T-helper 17 cell (primary cell): ENCODE measurements around the gene GPC6. TPM values are rescaled to one million over a fixed set of nuclear protein-coding genes. Genes with fewer than 3 reads are reported as not detected.

Experiments used
- ATAC-seq: fragments of 150-1000 bp; cut with Tn5 transposase; 2 replicates; pipeline ENCODE4 v1.10.0; 2021; ENCODE audit warnings: mild to moderate bottlenecking, moderate library complexity
- DNase-seq, 3 donors: peaks; one replicate each; pipeline versions ENCODE4 v3.0.0 to v3.0.0-alpha.2; 2020 to 2021
- H3K9me3 ChIP-seq: one replicate; pipeline ENCODE4 v1.7.0; 2013; ENCODE audit warnings: low read length, mild to moderate bottlenecking; ENCODE audit not compliant: control insufficient read depth, poor library complexity, severe bottlenecking
- H3K27ac Mint-ChIP-seq: one replicate; pipeline ENCODE4 v1.8.0; 2022; ENCODE audit warnings: mild to moderate bottlenecking, moderate library complexity, mixed read lengths
- H3K27me3 Mint-ChIP-seq: one replicate; pipeline ENCODE4 v1.8.0; 2022; ENCODE audit warnings: mixed read lengths
- H3K36me3 Mint-ChIP-seq: one replicate; pipeline ENCODE4 v1.8.0; 2022; ENCODE audit warnings: low read depth, mixed read lengths
- H3K4me1 Mint-ChIP-seq: one replicate; pipeline ENCODE4 v1.8.0; 2022; ENCODE audit warnings: mild to moderate bottlenecking, mixed read lengths
- H3K4me3 Mint-ChIP-seq: one replicate; pipeline ENCODE4 v1.8.0; 2022; ENCODE audit warnings: mild to moderate bottlenecking, moderate library complexity, mixed read lengths
- total RNA-seq, 4 donors: library from RNA in 2 of 4; stranded (reverse) in 2 of 4; gene quantifications; one replicate each; pipeline ENCODE4 v1.2.3 and lab custom pipeline; 2022 to 2026

The GPC6 gene
- total RNA-seq, 2 donors from 2014 or later: not detected

DNA sequence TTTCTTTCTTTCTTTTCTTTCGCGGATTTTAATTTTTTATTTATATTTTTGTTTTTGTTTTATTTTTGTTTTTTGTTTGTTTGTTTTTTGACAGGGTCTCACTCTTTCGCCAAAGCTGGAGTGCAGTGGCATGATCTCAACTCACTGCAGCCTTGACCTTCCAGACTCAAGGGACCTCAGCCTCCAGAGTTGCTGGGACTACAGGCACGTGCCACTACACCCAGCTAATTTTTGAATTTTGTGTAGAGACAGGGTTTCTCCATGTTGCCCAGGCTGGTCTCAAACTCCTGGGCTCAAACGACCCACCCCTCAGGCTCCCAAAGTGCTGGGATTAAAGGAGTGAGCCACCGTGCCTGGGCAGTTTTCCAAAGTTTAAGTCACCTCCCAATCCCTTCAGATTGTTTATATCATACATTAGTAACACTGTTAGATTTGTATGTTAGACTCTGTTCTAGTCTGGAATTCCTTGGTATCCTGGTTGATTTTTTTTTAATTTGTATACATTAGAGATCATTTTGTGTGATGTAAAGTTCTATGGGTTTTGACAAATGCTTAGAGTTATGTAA, 655.6 kb downstream of the GPC6 start:
- peaks cover 6% of the 10 kb centered on the region for H3K27me3 Mint-ChIP-seq
- ATAC-seq (no peak), DNase-seq (no peak)
- H3K9me3 ChIP-seq: no peaks in the 10 kb centered on the region
- H3K4me1 Mint-ChIP-seq: no peaks in the 10 kb centered on the region
- H3K27ac Mint-ChIP-seq: no peak overlapping the region
- H3K4me3 Mint-ChIP-seq: no peak overlapping the region
- H3K36me3 Mint-ChIP-seq: no peaks in the 10 kb centered on the region

DNA sequence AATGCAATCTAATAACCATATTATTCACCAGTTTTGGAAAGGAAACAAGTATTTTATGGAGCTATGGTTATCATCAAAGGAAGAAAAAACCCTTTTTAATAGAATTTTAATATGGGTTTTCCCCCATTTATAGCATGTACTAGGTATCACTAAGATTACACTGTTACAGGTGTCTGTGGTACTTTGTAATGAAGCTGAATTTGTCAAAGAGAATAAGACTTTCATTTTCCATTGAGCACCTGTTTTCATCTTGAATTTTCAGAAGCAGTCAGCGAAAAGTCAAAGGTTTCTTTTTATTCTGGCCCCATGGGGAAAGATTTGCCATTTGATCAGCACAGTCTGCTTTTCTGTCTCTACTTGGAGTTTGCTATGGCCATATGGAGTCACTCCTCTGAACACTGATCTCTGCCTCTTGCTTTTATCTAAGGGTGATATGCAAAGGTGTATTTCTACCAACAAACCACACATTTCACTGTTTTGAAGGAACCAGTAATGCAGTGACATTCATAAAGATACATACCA, 662.9 kb downstream of the GPC6 start:
- DNase-seq: no peak
- Mint-ChIP-seq H3K4me1 (no peaks in the 10 kb centered on the region), H3K27ac (no peak overlapping the region), H3K4me3 (no peak overlapping the region), H3K27me3 (peaks cover 6% of the 10 kb centered on the region), H3K36me3 (no peaks in the 10 kb centered on the region)
- no peaks in the 10 kb centered on the region for H3K9me3 ChIP-seq
- ATAC-seq: no peak

DNA sequence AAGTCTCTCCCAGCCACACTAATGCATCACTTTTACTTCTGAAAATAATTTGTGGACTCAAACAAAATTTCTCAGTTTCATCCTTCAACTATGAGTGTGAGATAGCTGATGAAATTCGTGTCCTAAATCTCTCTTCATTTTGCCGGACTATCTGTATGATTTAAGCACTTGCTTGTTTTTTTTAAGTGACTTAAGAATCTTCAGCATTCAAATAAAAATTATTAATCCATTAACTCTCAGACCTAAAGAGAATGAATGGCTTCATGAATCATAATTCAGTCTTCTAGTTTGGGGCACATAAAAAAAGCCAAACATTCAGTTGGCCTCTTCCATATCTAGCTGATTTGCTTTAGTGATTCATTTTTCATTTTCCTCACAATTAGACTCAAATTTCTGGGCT, 673.4 kb downstream of the GPC6 start:
- Mint-ChIP-seq H3K4me1 (no peaks in the 10 kb centered on the region), H3K4me3 (no peak overlapping the region), H3K27me3 (peaks cover 6% of the 10 kb centered on the region), H3K27ac (no peak overlapping the region), H3K36me3 (no peaks in the 10 kb centered on the region)
- DNase-seq (no peak), ATAC-seq (no peak)
- H3K9me3 ChIP-seq: no peaks in the 10 kb centered on the region

DNA sequence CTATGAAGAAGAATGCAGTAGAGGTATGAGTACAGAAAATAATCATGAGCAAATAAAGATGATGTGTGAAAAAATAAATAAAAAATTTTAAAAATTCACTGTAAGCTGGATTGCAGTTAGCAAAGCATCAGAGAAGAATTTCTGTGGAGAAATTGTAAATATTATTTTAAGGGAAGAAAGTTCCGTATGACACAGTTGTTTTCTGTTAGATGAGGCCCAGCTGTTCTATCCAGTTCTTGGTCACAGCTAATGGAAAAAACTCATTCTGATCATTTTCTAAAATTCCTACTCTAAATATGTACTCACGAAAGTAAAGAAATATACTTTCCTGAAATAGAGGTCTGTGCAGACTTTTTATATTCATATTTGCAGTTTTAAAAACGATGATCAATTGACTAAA, 674.1 kb downstream of the GPC6 start:
- Mint-ChIP-seq H3K4me1 (no peaks in the 10 kb centered on the region), H3K27me3 (peaks cover 6% of the 10 kb centered on the region)
- no peak for ATAC-seq

DNA sequence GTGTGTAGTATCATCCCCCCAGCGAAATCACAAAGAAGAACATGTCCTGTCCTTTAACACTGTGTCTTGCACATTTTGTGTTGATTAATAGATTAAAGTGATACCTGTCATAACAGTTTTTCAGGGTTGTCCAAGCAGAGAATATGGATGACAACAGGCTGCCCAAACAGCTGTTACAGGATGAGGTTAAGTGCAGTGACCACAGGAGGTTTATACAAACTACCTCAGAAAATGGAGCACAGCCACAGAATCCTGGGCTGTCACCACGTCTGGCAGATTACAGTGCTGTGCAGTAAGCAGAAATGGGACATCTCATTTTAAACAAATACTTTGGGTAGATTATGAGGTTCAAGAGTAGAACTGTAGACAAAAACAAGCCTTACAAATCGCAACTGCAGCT, 677.3 kb downstream of the GPC6 start:
- Mint-ChIP-seq H3K27ac (no peak overlapping the region), H3K4me3 (no peak overlapping the region), H3K27me3 (peaks cover 6% of the 10 kb centered on the region), H3K4me1 (no peaks in the 10 kb centered on the region), H3K36me3 (no peaks in the 10 kb centered on the region)
- no peak for ATAC-seq
- no peak for DNase-seq
- no peaks in the 10 kb centered on the region for H3K9me3 ChIP-seq

More for the DNA sequence above, 674.1 kb downstream of the GPC6 start:
- no peak overlapping the region for H3K27ac Mint-ChIP-seq
- no peaks in the 10 kb centered on the region for H3K9me3 ChIP-seq
- no peak overlapping the region for H3K4me3 Mint-ChIP-seq
- no peak for DNase-seq
- no peaks in the 10 kb centered on the region for H3K36me3 Mint-ChIP-seq

DNA sequence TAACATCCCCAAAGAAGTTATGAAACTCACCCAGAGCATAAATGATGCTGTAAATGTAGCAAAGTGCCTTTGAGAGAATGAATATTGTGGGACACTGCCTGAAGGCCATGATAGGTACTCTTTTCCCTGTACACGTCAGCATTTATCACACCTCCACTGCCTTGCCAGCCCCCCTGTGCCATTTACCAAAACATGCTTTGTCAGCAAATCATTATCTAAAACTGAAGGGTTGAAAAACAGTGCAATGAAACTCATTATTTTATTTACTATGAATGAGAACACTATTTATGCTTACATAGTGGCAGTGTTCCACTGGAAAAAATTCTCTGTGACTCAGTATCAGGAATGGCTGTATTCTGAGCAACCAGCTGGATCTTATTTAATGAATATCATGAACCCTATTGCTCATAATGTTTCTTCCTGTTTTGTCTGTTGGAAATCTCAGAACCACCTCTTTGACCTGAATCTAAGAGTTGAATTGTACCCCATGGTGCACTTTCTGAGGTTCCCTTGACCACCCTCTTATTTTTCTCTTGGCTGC, 688.7 kb downstream of the GPC6 start:
- no peaks in the 10 kb centered on the region for H3K9me3 ChIP-seq
- DNase-seq (no peak), ATAC-seq (no peak)
- Mint-ChIP-seq H3K4me1 (no peaks in the 10 kb centered on the region), H3K27ac (no peak overlapping the region), H3K4me3 (no peak overlapping the region), H3K36me3 (no peaks in the 10 kb centered on the region), H3K27me3 (peaks cover 13% of the 10 kb centered on the region)

DNA sequence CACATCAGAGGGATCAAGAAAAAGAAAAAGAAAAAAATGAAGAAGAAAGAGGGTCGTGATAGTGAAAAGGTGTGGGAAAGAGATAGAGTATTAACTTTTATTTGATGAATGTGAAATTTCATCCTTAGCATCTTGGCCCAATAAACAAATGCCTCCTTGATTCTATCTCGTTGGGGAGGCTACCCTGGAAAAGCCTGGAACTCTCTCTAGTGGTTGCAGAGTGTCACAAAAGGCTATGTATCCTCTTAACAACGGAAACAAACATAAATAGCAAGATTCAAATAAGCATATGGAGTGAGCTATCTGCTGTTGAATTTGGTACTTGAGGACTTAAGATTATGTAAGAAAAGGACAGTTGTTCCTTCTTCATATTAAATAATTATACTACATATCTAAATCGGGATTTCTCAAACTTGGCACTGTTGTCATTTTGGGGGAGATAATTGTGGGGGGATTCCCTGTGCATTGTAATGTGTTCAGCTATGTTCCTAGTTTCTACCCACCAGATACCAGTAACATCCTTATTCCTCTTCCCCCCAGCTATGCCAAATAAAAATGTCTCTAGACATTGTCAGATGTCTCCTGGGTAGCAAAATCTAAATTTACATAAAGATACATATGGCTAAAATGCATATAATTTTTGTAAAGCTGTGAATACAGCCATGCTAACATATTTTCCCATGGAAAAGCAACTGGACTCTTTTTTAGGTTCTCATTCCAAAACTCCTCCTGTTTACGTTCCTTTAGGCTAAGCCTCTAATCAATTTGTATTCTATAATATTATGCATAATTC, 695.7 kb downstream of the GPC6 start:
- H3K4me1 Mint-ChIP-seq: no peaks in the 10 kb centered on the region
- H3K27me3 Mint-ChIP-seq: peaks cover 29% of the 10 kb centered on the region
- no peaks in the 10 kb centered on the region for H3K36me3 Mint-ChIP-seq
- H3K27ac Mint-ChIP-seq: no peak overlapping the region
- no peak for ATAC-seq
- no peaks in the 10 kb centered on the region for H3K9me3 ChIP-seq
- DNase-seq: no peak
- no peak overlapping the region for H3K4me3 Mint-ChIP-seq

DNA sequence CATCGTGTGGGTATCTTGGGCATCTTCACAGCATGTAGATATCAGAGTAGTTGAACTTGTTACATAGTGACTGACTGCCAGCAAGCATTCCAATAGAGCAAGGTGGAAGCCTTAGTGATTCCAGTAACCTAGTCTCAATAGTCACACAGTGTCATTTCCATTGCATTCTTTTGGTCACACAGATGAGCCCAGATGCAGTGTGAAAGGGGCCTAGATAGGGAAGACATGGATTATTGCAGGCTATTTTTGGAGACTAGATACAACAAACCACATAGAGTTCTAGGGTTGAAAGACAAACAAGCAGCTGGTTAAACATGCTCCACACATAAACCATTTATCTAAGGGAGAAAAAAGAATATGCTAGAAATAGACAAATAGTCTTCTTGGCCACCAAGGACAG, 699.4 kb downstream of the GPC6 start:
- no peak overlapping the region for H3K27ac Mint-ChIP-seq
- no peak overlapping the region for H3K4me3 Mint-ChIP-seq
- H3K9me3 ChIP-seq: no peaks in the 10 kb centered on the region
- no peaks in the 10 kb centered on the region for H3K4me1 Mint-ChIP-seq
- H3K27me3 Mint-ChIP-seq: peaks cover 17% of the 10 kb centered on the region
- DNase-seq: no peak
- no peaks in the 10 kb centered on the region for H3K36me3 Mint-ChIP-seq
- no peak for ATAC-seq

DNA sequence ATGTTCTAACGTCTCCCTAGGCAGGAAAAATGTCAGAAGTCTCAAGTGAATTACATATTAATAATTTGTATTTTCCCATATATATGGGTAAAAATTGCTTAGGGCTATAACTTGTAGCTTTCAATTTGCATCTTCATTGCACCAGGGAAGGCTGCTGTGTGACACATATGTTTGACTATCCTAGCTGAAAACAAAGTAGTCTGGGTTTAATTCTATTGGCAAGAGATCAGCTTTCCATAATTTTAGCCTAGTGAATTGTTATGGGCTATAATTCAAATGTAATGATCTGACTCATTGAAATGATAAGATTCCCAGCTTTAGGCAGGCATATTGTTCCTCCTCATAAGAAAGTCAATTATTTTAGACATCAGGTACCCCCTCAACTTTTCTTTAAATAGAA, 699.8 kb downstream of the GPC6 start:
- no peaks in the 10 kb centered on the region for H3K4me1 Mint-ChIP-seq
- DNase-seq (no peak), ATAC-seq (no peak)
- no peaks in the 10 kb centered on the region for H3K36me3 Mint-ChIP-seq
- no peak overlapping the region for H3K27ac Mint-ChIP-seq
- H3K4me3 Mint-ChIP-seq: no peak overlapping the region
- no peaks in the 10 kb centered on the region for H3K9me3 ChIP-seq
- peaks cover 14% of the 10 kb centered on the region for H3K27me3 Mint-ChIP-seq

DNA sequence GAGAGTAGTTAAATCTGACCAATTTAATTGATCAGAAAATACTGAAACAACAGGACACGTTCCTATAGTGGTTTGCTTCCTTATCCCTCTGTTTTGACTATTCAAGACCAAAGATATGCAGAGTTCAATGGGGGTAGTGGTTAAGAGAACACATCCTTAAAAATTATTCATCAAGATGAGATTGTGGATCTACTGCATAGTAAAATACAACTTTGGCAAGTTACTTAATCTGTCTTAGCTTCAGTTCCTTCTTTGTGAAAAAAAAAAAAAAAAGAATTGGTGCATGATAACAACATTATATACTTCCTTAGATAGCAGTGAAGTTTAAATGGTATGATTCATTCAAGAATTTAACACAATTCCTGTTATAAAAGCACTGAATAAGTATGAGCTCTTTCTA, 700.8 kb downstream of the GPC6 start:
- no peaks in the 10 kb centered on the region for H3K9me3 ChIP-seq
- DNase-seq: no peak
- Mint-ChIP-seq H3K36me3 (no peaks in the 10 kb centered on the region), H3K4me3 (no peak overlapping the region), H3K27ac (no peak overlapping the region), H3K27me3 (peaks cover 8% of the 10 kb centered on the region), H3K4me1 (no peaks in the 10 kb centered on the region)
- no peak for ATAC-seq

DNA sequence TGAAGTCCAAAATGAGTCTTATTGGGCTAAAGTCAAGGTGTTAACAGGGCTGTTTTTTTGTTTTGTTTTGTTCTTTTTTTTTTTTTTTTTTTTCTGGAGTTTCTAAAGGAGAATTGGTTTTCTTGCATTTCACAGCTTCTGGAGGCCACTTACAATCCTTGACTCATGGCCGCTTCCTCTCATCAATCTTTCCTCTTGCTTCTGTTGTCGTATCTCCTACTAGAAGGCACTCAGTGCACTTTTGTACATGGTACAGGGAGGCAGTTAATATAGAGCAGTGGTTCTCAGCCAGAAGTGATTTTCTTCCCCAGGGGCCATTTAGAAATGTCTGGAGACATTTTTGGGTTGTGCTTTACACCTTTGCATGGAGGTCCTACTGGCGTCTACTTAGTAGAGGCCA, 706.3 kb downstream of the GPC6 start:
- no peaks in the 10 kb centered on the region for H3K27me3 Mint-ChIP-seq
- no peaks in the 10 kb centered on the region for H3K36me3 Mint-ChIP-seq
- H3K4me1 Mint-ChIP-seq: no peaks in the 10 kb centered on the region
- no peak overlapping the region for H3K4me3 Mint-ChIP-seq
- H3K27ac Mint-ChIP-seq: no peak overlapping the region
- DNase-seq (no peak), ATAC-seq (no peak)
- no peaks in the 10 kb centered on the region for H3K9me3 ChIP-seq

DNA sequence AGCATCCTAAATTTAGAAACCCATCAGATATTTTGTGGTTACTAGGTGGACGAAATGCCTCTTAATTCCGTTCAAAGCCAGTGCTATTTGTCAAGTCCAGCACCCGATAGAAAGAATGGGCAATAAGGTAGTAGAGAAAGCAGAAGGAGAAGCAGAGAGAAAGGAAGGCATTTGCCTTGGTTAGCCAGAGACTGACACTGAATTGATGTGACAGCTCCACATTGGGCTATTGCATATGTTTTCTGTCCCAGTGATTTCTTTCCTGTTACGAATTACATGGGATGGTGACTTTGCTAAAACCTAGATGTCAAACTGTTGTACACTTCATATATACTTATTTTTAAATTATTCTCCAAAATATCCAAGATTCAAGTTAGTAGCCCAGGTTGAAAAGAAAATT, 710.3 kb downstream of the GPC6 start:
- no peaks in the 10 kb centered on the region for H3K9me3 ChIP-seq
- DNase-seq: no peak
- Mint-ChIP-seq H3K27me3 (no peaks in the 10 kb centered on the region), H3K36me3 (no peaks in the 10 kb centered on the region), H3K4me1 (no peaks in the 10 kb centered on the region), H3K4me3 (no peak overlapping the region), H3K27ac (no peak overlapping the region)
- ATAC-seq: no peak

DNA sequence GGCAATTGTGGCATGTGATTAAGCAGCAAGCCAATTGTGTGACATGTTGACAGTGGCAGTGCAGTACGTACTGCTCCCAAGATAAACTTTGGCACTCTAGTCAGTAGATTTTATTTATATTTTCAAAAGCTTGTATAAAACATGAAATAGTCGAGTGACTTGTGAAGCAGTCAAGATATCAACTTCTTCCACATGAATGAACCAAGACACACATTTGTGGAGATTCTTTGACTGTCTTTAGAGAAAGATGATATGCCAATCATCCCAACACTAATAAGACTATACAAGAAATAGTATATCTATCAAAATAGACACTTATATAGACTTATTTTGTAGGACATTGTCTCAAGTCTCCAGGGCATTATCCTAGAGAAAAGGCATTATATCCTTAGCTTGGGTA, 714.8 kb downstream of the GPC6 start:
- Mint-ChIP-seq H3K4me3 (no peak overlapping the region), H3K27me3 (peaks cover 7% of the 10 kb centered on the region), H3K36me3 (no peaks in the 10 kb centered on the region), H3K27ac (no peak overlapping the region), H3K4me1 (no peaks in the 10 kb centered on the region)
- ATAC-seq: no peak
- DNase-seq: no peak
- no peaks in the 10 kb centered on the region for H3K9me3 ChIP-seq

DNA sequence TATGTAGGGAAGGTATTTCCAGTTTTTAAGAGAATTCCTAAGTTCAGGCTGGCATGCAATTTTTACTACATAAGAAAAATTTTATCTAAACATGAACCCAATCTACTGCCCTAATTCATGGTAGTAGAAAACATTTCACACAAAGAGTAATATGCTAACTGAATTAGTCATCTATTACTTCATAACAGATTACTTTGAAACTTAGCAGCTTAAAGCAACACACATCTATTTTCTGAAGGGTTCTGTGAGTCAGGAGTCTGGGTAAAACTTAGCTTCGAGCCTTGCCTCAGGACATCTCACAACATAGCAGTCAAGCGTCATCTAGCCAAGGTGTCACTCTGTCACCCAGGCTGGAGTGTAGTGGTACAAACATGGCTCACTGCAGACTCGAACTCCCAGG, 715.4 kb downstream of the GPC6 start:
- ATAC-seq (no peak), DNase-seq (no peak)
- Mint-ChIP-seq H3K36me3 (no peaks in the 10 kb centered on the region), H3K27me3 (peaks cover 7% of the 10 kb centered on the region), H3K4me3 (no peak overlapping the region), H3K27ac (no peak overlapping the region), H3K4me1 (no peaks in the 10 kb centered on the region)
- no peaks in the 10 kb centered on the region for H3K9me3 ChIP-seq
